G401.6 (cell line): ENCODE measurements around the gene KCP.

Experiments used
- FAIRE-seq: peaks from 2 replicates; lab custom pipeline; 2012; peaks lifted over from hg19 to GRCh38; lab: Jason Lieb, UNC

KCP gene

GRCh38 chr7:128838109-128838779 is 72.3 kb downstream of the KCP start:
- no peak for FAIRE-seq

GRCh38 chr7:128837521-128837921 is 73.0 kb downstream of the KCP start:
- FAIRE-seq: no peak

GRCh38 chr7:128836729-128837348 is 73.7 kb downstream of the KCP start:
- FAIRE-seq: no peak

GRCh38 chr7:128835790-128836641 is 74.5 kb downstream of the KCP start:
- no peak for FAIRE-seq

GRCh38 chr7:128835231-128835751 is 75.2 kb downstream of the KCP start:
- no peak for FAIRE-seq

- no peak for FAIRE-seq
Observed at GRCh38 chr7:128833946-128834325, 76.6 kb downstream of the KCP start.

- FAIRE-seq: no peak
Observed at GRCh38 chr7:128833148-128833945, 77.2 kb downstream of the KCP start.

- no peak for FAIRE-seq
Observed at GRCh38 chr7:128832880-128833147, 77.7 kb downstream of the KCP start.

GRCh38 chr7:128831994-128832879 is 78.3 kb downstream of the KCP start:
- no peak for FAIRE-seq

GRCh38 chr7:128831178-128831993 is 79.1 kb downstream of the KCP start:
- FAIRE-seq: peak; percentile 6

- no peak for FAIRE-seq
Observed at GRCh38 chr7:128830231-128831177, 80.0 kb downstream of the KCP start, which contains the start of gene FLNC. Gene FLNC, plus strand, starts transcription at chr7:128830406. Its CDS starts 232 bp downstream, at chr7:128830638.

- no peak for FAIRE-seq
Observed at GRCh38 chr7:128829391-128830166, 80.9 kb downstream of the KCP start.

GRCh38 chr7:128827971-128828711 is 82.4 kb downstream of the KCP start:
- peak; percentile 72 for FAIRE-seq

- peak; percentile 59 for FAIRE-seq
Observed at GRCh38 chr7:128827248-128827958, 83.1 kb downstream of the KCP start.

GRCh38 chr7:128826916-128827247 is 83.6 kb downstream of the KCP start:
- FAIRE-seq: no peak
